Coronary artery (tissue), 2 donors: ENCODE measurements around the gene LEP.
A peak's percentile ranks its signal among the peaks of the same experiment; 100 is the strongest.

ENCODE experiments used
- DNase-seq: peaks from one replicate; pipeline ENCODE4 v3.0.0-alpha.2; 2017; ENCODE audit warnings: low spot score
- H3K27ac ChIP-seq, 2 donors: fragments of 200-600 bp; sonication (generic); one replicate each; pipeline ENCODE4 v1.5.1; 2016 to 2019
- H3K4me3 ChIP-seq: fragments of 200-600 bp; sonication (generic); 2 replicates; pipeline ENCODE4 v1.5.1; 2016; ENCODE audit warnings: mild to moderate bottlenecking, moderate library complexity
- CTCF ChIP-seq: fragments of 200-600 bp; sonication (generic); IDR thresholded peaks from one replicate; pipeline ENCODE4 v1.5.1; 2019; ENCODE audit warnings: antibody characterized with exemption

The LEP gene

GRCh38 chr7:128201067-128201689 lies 39.9 kb upstream of the LEP start:
- no peak for DNase-seq
- H3K4me3 ChIP-seq = peak overlapping the region; percentile 29
- TF ChIP-seq CTCF = no peak
- no peak overlapping the region for H3K27ac ChIP-seq

GRCh38 chr7:128201690-128202085 lies 39.4 kb upstream of the LEP start:
- no peak for TF ChIP-seq CTCF
- Histone ChIP-seq H3K27ac (no peak overlapping the region), H3K4me3 (peak overlapping the region; percentile 29)
- no peak for DNase-seq

- no peak for TF ChIP-seq CTCF
- no peak overlapping the region for H3K4me3 ChIP-seq
- H3K27ac ChIP-seq = no peak overlapping the region
- no peak for DNase-seq
These were observed 38.7 kb upstream of the LEP start for GRCh38 chr7:128202287-128202957.

GRCh38 chr7:128203047-128203491 lies 38.0 kb upstream of the LEP start:
- DNase-seq = no peak
- no peak overlapping the region for H3K4me3 ChIP-seq
- TF ChIP-seq CTCF = no peak
- no peak overlapping the region for H3K27ac ChIP-seq

- no peak for TF ChIP-seq CTCF
- H3K27ac ChIP-seq = no peak overlapping the region
- no peak overlapping the region for H3K4me3 ChIP-seq
These were observed 37.3 kb upstream of the LEP start for GRCh38 chr7:128203710-128204214.

GRCh38 chr7:128204455-128204854 lies 36.6 kb upstream of the LEP start:
- H3K4me3 ChIP-seq = no peak overlapping the region
- no peak for TF ChIP-seq CTCF
- no peak for DNase-seq
- no peak overlapping the region for H3K27ac ChIP-seq

More at GRCh38 chr7:128203710-128204214, 37.3 kb upstream of the LEP start:
- DNase-seq = no peak

- no peak overlapping the region for H3K27ac ChIP-seq
- TF ChIP-seq CTCF = no peak
- no peak overlapping the region for H3K4me3 ChIP-seq
- no peak for DNase-seq
These were observed 36.0 kb upstream of the LEP start for GRCh38 chr7:128205068-128205467.
